HG02759 (cell line): Measurements from ENCODE around the gene WNT5A.

Source experiments
- ATAC-seq: cut with Tn5 transposase; IDR thresholded peaks from one replicate; pipeline ENCODE4 v1.9.1; 2021; ENCODE audit warnings: mild to moderate bottlenecking, moderate library complexity; ENCODE audit not compliant: unreplicated experiment

WNT5A gene

DNA sequence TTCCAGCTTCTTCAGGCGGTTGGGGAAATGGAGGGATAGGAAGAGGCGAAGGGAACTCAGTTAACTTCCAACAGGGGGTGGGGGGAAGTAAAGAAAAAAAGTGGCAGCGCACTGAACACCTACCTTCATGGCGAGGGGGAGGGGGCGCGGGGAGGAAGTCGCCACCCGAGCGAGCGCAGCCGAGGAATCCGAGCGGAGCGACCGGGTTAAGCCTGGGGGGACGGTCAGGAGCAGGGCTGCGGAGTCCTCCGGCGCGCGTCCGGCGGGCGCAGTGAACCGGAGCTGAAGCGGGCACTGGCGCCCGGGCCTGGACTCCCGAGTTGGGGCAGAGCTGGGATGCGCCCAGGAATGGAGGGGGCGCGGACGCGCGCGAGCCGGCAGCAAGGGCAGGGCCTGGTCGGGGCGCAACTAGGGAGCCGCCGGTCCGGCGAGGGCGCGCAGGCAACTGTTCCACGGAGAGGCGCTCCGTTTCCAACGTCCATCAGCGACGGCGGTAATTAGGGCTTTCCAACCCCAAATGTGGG, at the start of gene WNT5A:
TSS of gene WNT5A (minus strand) at position 450 of the 524 bp plus-strand sequence. CDS start at position 129, 321 bp downstream.
- no peak for ATAC-seq

DNA sequence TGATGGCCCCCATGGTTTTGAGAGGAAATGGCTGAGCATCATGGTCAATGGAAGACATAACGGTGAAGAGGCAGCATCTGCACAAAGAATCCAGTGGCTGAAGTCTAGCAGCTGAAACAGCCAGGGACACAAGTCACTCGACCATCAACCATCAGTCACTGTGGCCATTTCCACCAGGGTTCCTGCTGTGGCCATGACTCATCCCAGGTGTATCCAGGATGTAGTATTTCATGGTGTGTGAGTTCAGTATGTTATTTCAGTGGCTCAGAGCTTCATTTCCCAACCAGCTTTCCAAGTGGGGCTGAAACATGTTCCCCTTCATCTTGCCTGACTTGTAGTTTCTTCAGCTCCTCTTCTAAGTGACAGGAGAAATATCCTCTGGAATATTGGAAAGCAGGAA, 47.8 kb upstream of the WNT5A start:
- ATAC-seq: no peak

DNA sequence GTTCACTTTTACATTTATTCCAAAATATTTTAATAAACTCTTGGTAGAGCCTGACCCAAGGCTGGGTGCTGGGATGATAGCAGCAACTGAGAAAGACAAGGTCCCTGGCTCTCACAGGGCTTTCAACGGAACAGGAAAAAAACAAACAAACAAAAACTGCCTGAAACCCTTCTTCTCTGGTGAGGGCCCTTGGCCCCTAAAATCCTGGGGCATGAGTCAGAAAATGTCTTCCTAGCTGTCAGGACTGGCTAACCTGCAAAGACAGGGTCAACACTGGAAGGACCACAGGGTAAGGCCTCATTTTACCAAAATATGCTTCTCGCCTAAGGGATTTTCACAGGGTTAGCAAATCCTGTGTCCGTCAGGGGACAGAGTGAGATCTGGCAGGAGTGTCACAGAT, 45.7 kb upstream of the WNT5A start:
- no peak for ATAC-seq

DNA sequence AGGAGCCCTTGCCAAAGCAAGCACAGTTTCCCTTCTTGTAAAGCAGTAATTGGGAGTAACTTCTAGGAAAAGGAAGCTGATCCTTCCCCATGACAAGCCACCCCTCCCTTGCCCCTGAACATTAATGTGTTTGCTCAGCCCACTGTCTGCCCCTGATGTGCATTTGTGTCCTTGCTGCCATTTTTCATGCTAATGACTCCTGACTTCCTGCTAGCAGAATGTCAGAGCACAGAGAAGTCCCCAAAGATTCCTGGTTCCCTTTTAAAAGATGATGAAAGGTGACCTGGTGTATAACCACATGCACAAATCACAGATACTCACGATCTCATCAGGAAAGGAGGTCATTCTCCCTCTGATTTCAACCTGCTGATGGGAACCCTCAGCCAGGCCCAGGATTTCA, 44.2 kb upstream of the WNT5A start:
- ATAC-seq: no peak

DNA sequence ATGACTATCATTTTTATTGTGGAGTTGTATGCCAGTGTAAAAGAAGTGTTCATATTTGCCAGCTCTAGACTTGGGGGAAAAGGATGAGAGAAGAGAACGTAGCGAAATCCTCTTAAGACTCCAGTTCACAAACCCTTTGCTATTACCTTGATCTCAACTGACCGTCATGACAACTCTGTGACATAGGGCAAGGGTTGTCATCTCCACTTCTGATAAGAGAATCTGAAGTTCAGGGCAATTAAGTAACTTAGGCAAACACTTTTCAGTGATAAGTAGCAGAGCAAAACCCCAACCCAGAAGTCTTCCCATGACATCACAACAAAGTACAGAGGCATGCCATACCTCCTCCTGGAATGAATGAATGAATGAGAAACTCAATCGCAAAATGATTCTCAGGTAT, 40.3 kb upstream of the WNT5A start:
- ATAC-seq: no peak

DNA sequence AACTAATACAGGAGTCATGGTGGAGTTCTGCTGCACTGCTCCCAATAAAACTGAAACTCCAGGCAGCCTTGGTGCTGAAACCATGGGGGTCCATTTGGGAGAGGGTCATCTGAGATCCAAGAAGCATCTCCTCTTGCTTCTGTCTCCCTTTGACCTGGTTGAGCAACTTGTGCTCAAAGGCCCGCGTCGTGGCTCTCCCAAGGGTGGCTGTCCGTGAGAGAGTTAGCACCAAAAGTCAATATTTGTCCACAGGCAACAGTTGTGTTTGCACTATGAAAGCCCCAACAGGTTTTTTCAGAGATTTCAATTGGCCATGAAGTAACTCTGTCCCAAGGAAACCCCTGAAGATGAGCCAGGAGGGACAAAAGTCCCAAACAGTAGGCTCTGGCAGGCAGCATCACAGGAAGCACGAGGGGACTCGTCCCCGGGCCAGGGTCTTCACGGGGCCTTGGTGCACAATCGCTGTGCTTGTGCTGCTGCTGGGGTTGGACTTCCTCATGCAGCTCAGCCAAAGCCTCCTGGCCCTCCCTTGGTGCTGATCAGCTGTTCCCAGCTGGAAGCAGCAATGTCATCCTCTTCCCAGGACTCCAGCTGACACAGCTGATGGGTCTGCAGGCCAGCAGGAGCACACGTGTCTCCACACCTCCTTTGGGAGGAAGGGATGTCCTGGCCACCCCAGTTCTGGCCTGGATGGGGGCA, 39.4 kb upstream of the WNT5A start:
- no peak for ATAC-seq

DNA sequence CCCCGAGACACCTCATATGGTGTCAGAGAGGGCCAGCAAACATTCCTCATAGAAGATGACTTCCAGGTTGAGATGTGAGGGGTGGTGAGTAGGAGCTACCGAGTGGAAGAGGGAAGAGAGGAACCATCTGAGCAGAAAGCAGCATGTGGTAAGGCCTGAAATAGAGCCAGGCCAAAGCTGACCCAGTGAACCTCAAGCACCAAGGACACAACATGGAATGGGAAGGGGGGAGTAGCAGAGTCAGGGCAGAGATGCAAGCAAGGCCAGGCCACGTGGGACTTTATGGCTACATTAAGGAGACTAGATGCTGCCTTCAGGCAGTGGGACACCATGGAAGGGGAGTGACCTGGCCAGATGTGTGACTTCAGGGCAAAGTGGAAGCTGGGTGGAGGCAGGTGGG, 38.3 kb upstream of the WNT5A start:
- no peak for ATAC-seq

DNA sequence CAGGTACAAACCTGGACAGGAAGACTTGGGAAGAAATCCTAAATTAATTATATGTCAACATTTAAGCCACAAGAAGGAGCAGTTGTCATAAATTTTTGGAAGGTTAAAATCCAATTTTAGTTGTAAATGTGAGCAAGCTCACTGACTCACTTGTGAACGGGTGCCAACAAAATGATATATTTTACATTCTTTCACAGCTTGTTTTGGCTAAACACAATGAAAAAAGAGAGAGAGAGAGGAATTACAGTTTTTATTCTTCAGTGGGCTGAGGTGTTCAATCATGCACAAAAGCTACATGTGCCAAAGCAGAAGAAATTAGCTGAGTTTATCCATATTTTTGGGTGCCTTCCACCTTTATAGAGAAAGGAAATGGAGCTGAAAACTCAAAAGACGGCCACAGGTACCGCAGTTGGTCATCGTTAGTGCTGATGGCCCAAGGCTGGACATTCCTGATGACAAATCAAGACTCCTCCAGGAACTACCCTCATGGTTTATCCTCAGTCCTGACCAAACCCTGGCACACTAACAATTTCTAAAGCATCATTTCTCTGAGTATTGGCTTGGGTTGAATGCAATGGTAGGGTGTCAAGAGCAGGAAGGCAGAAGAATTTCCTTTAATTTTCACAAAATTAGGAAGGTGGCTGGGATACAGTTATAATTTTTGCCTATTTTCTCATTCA, 37.6 kb upstream of the WNT5A start:
- ATAC-seq: no peak

DNA sequence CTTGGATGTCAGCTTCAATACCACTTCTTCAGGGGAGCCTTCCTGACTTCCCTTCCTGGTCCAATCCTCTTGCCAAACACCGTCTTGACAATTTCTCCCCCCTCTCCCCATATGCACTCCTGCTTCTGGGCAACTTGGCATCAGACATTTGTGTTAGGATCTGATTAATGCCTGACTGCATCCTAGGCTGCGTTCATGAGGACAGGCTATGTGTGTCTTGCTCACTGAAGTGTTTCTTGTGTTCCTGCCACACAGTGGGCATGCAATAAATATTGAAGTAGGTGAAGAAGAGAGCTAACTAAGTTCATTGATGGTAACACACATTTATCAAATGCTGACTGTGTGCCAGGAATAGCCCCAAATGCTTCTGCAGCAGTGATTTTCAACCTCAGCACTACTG, 36.4 kb upstream of the WNT5A start:
- ATAC-seq: no peak

DNA sequence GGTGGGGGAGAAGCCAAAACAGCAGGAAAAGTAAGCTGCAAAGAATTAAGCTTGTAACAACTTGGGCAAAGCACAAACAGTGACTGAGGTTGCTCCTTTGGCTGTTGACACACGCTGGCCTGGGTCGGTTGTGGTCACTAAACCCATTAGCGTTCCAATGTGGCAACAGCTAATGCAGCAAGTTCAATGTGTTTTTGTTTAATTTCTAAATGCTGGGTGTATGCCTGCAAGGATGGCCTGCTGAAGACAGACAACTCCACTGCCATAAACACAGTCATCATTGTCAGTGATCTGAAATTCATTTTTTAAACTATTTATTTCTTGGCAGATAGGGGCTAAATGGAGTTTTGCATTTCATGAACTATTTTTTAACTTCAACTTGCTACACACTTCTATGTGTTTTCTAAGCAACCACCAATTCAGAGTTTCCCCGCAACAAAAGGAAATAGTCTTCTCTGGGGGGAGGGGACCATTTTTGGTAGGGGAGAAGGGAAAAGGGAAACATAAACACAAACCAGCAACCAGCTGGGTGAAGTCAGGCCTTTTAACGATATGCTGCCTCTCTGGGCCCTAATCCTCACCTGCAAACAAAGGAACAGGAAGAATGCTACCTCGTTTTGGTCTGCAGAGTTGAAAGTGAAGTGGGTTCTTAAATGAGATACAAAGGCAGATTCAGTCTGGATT, 34.8 kb upstream of the WNT5A start:
- ATAC-seq: no peak

DNA sequence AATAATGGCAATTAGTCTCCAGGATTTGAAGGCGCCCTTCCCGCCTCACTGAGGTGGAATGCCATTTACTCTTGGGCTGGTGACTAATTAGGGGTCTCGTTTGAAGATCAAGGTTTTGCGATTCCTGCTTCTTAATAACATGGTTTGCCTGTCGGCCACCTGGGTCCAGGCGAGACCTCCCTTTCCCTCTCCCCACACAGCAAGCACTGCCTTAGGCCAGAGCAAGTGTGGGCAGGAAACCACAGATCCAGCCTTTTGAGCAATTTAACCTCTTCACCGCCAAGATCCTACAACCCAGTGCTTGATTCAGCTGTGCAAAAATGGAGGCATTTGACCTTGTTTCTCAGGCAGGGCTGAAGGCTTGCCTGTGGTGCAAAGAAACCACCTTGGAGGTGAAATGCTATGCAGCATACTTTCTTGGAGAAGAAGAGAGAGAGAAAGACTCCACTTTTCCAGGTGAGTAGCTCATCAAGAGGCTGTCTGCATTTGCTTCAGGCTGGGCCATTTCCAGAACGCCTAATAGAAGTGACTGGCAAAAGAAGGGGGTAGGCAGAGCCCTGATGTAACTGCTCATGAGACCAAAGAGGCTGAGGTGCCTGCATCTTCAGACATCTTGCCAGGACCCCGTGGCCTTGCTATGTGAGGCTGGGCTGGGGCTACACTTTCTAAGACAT, 34.1 kb upstream of the WNT5A start:
- ATAC-seq: no peak

DNA sequence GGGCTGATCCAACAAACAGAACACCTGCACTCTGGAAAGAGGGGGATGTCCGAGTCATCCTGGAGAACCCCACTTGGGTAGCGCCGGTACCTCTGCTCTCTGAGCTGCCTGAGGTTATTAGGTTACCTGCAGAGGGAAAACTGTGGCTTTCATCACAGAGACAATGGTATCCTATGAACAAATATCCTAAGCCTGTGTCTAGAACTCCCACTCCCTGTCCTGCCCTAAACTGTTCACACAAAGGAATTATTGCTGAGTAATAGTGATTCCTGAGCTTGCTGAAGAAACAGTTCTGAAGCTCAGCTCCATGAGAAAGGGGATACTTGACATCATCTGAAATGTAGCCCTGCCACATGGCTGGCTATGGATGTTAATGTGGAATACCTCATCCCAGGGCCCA, 31.9 kb upstream of the WNT5A start:
- ATAC-seq: no peak

DNA sequence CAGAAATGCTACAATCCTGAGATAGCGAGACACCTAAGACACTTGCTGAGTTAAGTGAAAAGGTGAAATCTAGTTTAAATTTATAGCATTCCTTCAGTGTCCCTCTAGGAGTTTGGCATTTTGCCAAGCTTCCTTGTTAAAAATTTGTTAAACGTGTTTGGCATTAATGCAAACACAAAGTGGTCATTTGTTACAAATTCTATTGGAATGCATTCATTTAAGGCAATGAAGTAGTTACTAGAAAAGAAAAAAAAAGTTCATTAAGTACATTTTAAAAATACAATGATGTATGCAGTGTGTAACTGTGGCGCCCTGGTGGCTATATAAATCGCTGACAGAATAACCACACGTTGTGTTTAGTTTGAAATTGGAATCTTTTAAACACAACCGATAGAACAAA, 31.3 kb upstream of the WNT5A start:
- no peak for ATAC-seq

DNA sequence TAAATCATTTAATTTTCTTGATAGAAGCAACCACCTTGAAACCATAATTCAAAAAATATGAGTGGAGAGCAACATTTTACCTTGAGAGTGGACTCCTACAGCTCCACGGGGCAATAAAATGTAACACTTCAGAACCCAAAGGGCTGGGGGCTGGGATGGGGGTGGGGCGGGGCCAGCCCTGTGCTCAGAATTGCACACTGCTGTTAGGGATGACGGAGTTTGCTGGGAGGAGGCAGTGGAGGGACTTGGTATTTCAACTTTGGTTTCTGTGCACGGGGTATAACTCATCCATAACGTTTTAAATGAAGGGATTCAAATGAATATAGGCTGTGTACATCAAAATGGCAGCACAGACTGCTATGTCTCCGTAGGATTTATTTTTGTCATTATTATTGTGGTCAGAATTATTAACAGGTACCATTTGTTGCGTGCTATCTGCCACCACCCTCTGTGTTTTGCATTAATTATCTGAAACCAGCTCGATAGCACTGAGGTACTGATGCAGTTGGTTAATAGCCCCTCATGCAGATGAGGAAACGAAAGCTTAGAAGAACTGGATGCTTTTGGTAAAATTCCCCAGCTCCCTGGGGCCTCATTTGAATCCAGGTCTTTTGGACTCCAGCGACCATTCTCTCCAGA, 29.4 kb upstream of the WNT5A start:
- no peak for ATAC-seq

DNA sequence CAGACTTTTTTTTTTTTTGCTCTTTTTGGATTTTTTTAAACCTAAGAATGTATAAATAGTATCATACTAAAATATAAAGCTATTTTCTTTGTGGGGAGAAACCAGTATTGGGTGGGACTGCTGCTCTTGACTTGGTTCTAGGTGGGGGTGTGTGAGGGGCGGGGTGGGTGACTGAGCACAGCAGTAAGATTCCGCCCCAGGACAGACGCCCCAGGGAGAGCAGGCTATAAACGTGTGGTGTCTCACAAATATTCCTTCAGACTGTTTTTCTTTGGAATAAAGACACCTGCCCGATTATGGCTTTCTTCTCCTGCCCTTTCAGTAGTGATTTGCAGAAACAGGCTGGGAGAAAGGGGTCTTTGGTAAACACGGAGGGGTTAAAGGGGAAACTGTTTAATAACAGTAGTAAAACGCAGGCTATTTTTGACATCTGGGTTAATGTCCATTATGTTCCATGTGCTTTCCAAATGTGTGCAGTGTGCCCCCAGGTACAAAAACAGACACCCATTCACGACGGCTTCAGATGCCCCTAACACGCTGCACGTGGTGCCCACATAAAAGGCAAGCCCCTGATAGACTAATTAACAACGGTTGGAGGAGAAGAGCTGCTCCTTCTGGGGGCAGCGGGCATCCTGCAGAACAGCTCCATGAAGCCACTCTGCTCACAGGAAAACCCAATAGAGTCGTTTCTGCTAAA, 28.6 kb upstream of the WNT5A start:
- ATAC-seq: no peak

DNA sequence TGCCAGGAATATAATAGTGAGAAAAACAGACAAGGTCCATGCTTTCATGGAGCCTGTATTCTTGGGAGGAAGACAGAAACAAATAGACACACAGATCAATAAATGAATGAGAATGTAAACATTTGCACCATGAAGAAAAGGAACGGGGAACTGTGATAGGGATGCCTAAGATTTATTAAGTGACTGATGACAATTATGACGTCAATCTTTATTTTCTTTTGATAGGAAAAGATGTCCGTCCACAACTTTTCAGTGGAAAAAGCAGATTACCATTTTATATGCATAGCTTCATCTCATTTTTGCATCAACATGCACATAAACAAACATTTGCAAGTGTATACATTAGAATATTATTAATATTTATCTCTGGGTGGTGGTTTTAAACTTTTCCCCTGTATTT, 27.9 kb upstream of the WNT5A start:
- no peak for ATAC-seq

DNA sequence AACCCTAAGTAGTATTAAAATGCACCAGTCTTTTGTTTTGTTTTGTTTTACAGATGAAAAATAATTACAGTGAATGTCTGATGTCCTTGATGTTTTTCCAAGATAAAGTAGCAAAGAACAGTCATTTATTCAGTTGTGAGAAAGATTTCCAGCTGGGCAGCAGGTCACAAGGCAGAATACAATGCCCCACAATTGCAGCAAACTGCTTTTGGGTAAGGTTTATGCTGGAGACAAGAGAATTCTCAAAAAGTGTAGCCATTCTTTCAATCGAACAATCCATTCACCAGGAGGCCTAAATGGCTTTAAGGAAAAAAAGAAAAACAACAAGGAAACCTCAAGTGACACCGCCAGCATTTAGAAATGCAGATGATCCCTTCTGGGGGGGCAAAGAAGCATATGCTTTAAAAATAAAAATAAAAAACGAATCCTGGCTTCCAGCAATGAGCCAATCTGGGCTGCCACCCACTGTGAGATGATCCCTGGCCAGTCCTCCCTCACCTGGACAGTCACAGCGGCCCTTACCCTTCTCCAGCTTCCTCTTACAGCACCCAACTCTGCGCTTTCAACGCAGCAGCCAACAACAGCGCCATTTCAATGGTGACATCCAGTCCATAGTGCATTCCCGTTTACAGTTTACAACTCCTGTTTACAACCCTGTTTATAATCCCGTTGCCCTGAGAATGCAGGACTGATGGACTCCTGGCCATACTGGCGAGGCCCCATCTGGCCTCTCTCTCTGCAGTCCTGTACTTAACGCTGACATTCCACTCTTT, 25.7 kb upstream of the WNT5A start:
- ATAC-seq: no peak

DNA sequence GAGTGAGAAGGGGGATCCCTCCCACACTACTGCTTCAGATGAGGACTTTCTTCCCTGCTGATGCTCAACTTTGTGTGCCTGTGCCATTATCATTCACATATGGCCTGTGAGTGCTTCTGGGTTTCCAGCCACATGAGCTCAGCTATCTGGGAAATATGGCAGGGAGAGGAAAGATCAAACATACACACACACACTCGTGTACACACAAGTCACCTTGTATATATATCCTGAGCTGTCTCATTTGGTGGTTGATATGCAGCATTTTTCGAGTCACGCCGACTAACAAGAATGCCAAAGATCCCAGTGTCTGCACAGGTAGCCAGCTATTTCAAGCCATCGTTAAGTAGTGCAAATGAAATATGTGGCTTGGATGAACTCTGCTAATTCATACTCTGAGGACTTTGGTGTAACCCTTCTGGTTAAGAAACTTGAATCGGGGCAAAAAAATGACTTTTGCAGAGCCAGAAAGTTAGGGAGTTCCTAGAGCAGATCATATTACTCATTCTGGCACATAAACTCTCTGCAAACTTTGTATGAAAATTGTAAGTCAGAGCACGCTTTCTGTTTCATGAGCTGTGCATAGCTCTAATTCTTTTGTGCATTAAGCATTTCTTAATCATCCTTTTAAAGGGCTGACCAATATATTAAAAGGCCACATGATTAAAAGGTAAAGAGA, 24.9 kb upstream of the WNT5A start:
- no peak for ATAC-seq

DNA sequence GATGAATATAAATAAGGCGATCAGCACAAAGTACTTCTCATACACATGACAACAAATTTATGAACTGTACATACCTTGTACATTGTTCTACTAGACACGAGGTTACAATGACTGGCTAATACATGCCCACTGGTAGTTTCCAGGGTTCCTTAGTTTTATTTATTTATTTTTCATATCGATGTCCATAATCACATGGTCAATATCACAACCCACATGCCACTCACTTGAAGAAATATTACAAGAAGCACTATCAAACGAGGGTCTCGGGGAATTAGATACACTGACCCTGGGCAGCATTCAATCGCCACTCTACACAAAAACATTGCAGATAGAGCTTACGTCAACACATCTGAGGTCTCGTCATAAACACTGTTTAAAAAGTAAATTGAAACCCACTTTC, 21.2 kb upstream of the WNT5A start:
- no peak for ATAC-seq
